H1 (cell line): Measurements from ENCODE around the gene WNT9A. TPM values are rescaled to one million over a fixed set of nuclear protein-coding genes. Genes with fewer than 3 reads are reported as not detected.

Experiments used
- CTCF ChIA-PET: fragments of 300-600 bp; sonication (Branson Sonifier 250); formaldehyde crosslinking; loops from one replicate; lab custom pipeline; 2021; ENCODE audit not compliant: partially characterized antibody; lab: Charles Lee
- POLR2A ChIA-PET: fragments of 300-600 bp; sonication (Branson Sonifier 250); formaldehyde crosslinking; loops from one replicate; lab custom pipeline; 2021; ENCODE audit warnings: inconsistent platforms; ENCODE audit not compliant: partially characterized antibody; lab: Charles Lee
- DNase-seq, 2 experiments: peaks; one replicate each; pipeline versions ENCODE4 v3.0.0 to v3.0.0-alpha.2; 2010 to 2022; ENCODE audit warnings: low spot score in 2 of 2, low read depth in 1 of 2, mixed read lengths in 1 of 2
- FAIRE-seq: peaks from 2 replicates; lab custom pipeline; 2011; peaks lifted over from hg19 to GRCh38; lab: Jason Lieb, UNC
- H2AFZ ChIP-seq: 2 replicates; pipeline ENCODE4 v1.8.1; 2012; ENCODE audit warnings: low read length, inconsistent platforms
- H2AK5ac ChIP-seq: 2 replicates; pipeline ENCODE4 v1.6.1; 2013; ENCODE audit warnings: low read depth, low read length
- H2BK120ac ChIP-seq: replicated peaks from 2 replicates; pipeline ENCODE3; 2013; ENCODE audit warnings: low read depth, low read length, inconsistent platforms
- H2BK12ac ChIP-seq: 2 replicates; pipeline ENCODE4 v1.6.1; 2013; ENCODE audit warnings: low read depth, low read length
- H2BK15ac ChIP-seq: 2 replicates; pipeline ENCODE4 v1.6.1; 2013; ENCODE audit warnings: low read length
- H2BK20ac ChIP-seq: 2 replicates; pipeline ENCODE4 v1.6.1; 2013; ENCODE audit warnings: low read length
- H2BK5ac ChIP-seq: 2 replicates; pipeline ENCODE4 v1.6.1; 2013; ENCODE audit warnings: low read depth, low read length
- H3K14ac ChIP-seq: 2 replicates; pipeline ENCODE4 v1.6.1; 2013; ENCODE audit warnings: inconsistent platforms; ENCODE audit not compliant: insufficient read length
- H3K18ac ChIP-seq: 2 replicates; pipeline ENCODE4 v1.6.1; 2013; ENCODE audit warnings: low read length; ENCODE audit errors: extremely low read depth
- H3K23ac ChIP-seq: 2 replicates; pipeline ENCODE4 v1.6.1; 2013; ENCODE audit warnings: inconsistent platforms; ENCODE audit not compliant: insufficient read length
- H3K23me2 ChIP-seq: 2 replicates; pipeline ENCODE4 v1.6.1; 2013; ENCODE audit warnings: low read depth, low read length
- H3K27ac ChIP-seq: 2 replicates; pipeline ENCODE4 v1.6.1; 2011; ENCODE audit warnings: low read depth, low read length, inconsistent platforms
- H3K27me3 ChIP-seq, 4 experiments: replicated peaks in 1 of 4; 1 replicate in 1 of 4; 2 replicates in 3 of 4; pipeline versions ENCODE4 v1.6.1 to v1.8.1; 2011 to 2013; ENCODE audit warnings: low read length in 3 of 4, mild to moderate bottlenecking in 3 of 4, inconsistent platforms in 2 of 4, mixed read lengths in 2 of 4, moderate library complexity in 1 of 4; ENCODE audit not compliant: control insufficient read depth in 3 of 4, insufficient read depth in 3 of 4; ENCODE audit errors: extremely low read depth in 1 of 4
- H3K36me3 ChIP-seq, 4 experiments: 2 replicates each; pipeline versions ENCODE4 v1.6.1 to v1.8.1; 2011 to 2013; ENCODE audit warnings: mild to moderate bottlenecking in 4 of 4, low read length in 3 of 4, moderate library complexity in 2 of 4, control low read depth in 1 of 4, inconsistent platforms in 1 of 4; ENCODE audit not compliant: insufficient read depth in 4 of 4, control insufficient read depth in 2 of 4
- H3K4ac ChIP-seq: replicated peaks from 2 replicates; pipeline ENCODE3; 2013; ENCODE audit warnings: low read length, low read depth, mixed read lengths, inconsistent platforms; ENCODE audit not compliant: insufficient read length
- H3K4me1 ChIP-seq, 4 experiments: replicated peaks in 1 of 4; 1 replicate in 1 of 4; 2 replicates in 3 of 4; pipeline versions ENCODE4 v1.6.1 to v1.8.1; 2011 to 2013; ENCODE audit warnings: low read length in 3 of 4, inconsistent platforms in 2 of 4, mixed read lengths in 1 of 4; ENCODE audit not compliant: insufficient read depth in 4 of 4, control insufficient read depth in 3 of 4
- H3K4me2 ChIP-seq, 2 experiments: 2 replicates each; pipeline versions ENCODE4 v1.6.1 to v1.8.1; 2011 to 2013; ENCODE audit warnings: low read depth in 2 of 2, low read length in 2 of 2, control low read depth in 1 of 2, inconsistent platforms in 1 of 2, mild to moderate bottlenecking in 1 of 2; ENCODE audit not compliant: insufficient read depth in 1 of 2
- H3K4me3 ChIP-seq, 4 experiments: fragments of 200-600, 300-600 bp in 1 of 4; sonication (generic), shearing (Covaris generic), sonication (Bioruptor Twin) in 1 of 4; 2 replicates each; pipeline versions ENCODE4 v1.5.1 to v1.8.1; 2011 to 2016; ENCODE audit warnings: low read length in 4 of 4, low read depth in 3 of 4, control low read depth in 2 of 4, inconsistent platforms in 2 of 4, mild to moderate bottlenecking in 2 of 4, mixed read lengths in 1 of 4, moderate library complexity in 1 of 4; ENCODE audit not compliant: insufficient read depth in 2 of 4; ENCODE audit errors: extremely low read depth in 1 of 4
- H3K56ac ChIP-seq: replicated peaks from 2 replicates; pipeline ENCODE3; 2013; ENCODE audit warnings: low read depth, mild to moderate bottlenecking, mixed read lengths, low read length, inconsistent platforms; ENCODE audit not compliant: insufficient read length
- H3K79me1 ChIP-seq: 2 replicates; pipeline ENCODE4 v1.6.1; 2013; ENCODE audit warnings: low read depth, low read length, control low read depth
- H3K79me2 ChIP-seq, 2 experiments: 2 replicates each; pipeline versions ENCODE4 v1.6.1 to v1.8.1; 2012 to 2013; ENCODE audit warnings: low read length in 2 of 2, mild to moderate bottlenecking in 2 of 2, inconsistent platforms in 1 of 2; ENCODE audit not compliant: insufficient read depth in 2 of 2, control insufficient read depth in 1 of 2
- H3K9ac ChIP-seq, 4 experiments: replicated peaks in 1 of 4; 1 replicate in 1 of 4; 2 replicates in 3 of 4; pipeline versions ENCODE4 v1.6.1 to v1.8.1; 2011 to 2013; ENCODE audit warnings: low read depth in 3 of 4, low read length in 3 of 4, control low read depth in 2 of 4, mild to moderate bottlenecking in 2 of 4, moderate library complexity in 2 of 4, inconsistent platforms in 1 of 4; ENCODE audit errors: extremely low read depth in 1 of 4
- H3K9me3 ChIP-seq, 2 experiments: 2 replicates each; pipeline versions ENCODE4 v1.6.1 to v1.8.1; 2012 to 2013; ENCODE audit warnings: mild to moderate bottlenecking in 2 of 2, moderate library complexity in 2 of 2, control low read depth in 1 of 2, inconsistent platforms in 1 of 2, low read depth in 1 of 2, low read length in 1 of 2, mixed read lengths in 1 of 2; ENCODE audit not compliant: insufficient read depth in 2 of 2
- H4K20me1 ChIP-seq, 2 experiments: replicated peaks in 1 of 2; 2 replicates each; pipeline versions ENCODE3 to v1.8.1; 2011 to 2013; ENCODE audit warnings: inconsistent platforms in 2 of 2, low read length in 2 of 2, mild to moderate bottlenecking in 1 of 2; ENCODE audit not compliant: insufficient read depth in 2 of 2, control insufficient read depth in 1 of 2
- H4K5ac ChIP-seq: 2 replicates; pipeline ENCODE4 v1.6.1; 2013; ENCODE audit warnings: low read length, low read depth, mixed read lengths, inconsistent platforms; ENCODE audit not compliant: insufficient read length
- H4K8ac ChIP-seq: 2 replicates; pipeline ENCODE4 v1.8.0; 2013; ENCODE audit warnings: mild to moderate bottlenecking, moderate library complexity, low read length, inconsistent platforms; ENCODE audit not compliant: insufficient read depth; ENCODE audit errors: extremely low read depth
- H4K91ac ChIP-seq: replicated peaks from 2 replicates; pipeline ENCODE3; 2013; ENCODE audit warnings: low read length, mixed read lengths, inconsistent platforms; ENCODE audit not compliant: insufficient read length
- KDM4A ChIP-seq: IDR thresholded peaks from one replicate; pipeline ENCODE4 v1.7.1; 2012; ENCODE audit warnings: low read depth, mild to moderate bottlenecking, moderate library complexity, low read length, inconsistent platforms; ENCODE audit not compliant: severe bottlenecking
- RAD21 ChIP-seq, 2 experiments: IDR thresholded peaks in 1 of 2; conservative IDR thresholded peaks in 1 of 2; 2 replicates each; pipeline ENCODE4 v1.6.1; 2011; ENCODE audit warnings: low read depth in 2 of 2, low read length in 2 of 2, improper control_type of control experiment in 1 of 2, inconsistent platforms in 1 of 2, mild to moderate bottlenecking in 1 of 2, moderate library complexity in 1 of 2
- WGBS, 2 experiments: shearing (Covaris generic) in 1 of 2; methylation state at CpG; one replicate each; pipeline versions ENCODE4 v1.1.6 to v1.1.7; 2013 to 2015; ENCODE audit warnings: low lambda C conversion rate in 2 of 2, mixed read lengths in 2 of 2, inconsistent platforms in 1 of 2, low coverage in 1 of 2, missing lambda C conversion rate in 1 of 2; ENCODE audit not compliant: insufficient replicate concordance in 2 of 2, insufficient coverage in 1 of 2, insufficient read length in 1 of 2; ENCODE audit errors: extremely low coverage in 1 of 2, missing lambda C conversion rate in 1 of 2; 5-methylcytosine and 5-hydroxymethylcytosine counted together
- polyA plus RNA-seq, 7 experiments: library from polyadenylated mRNA; depleted of rRNA in 3 of 7; stranded (reverse) in 5 of 7; unstranded in 2 of 7; fragments of >200 nt in 5 of 7; fragments of 200-250 nt in 2 of 7; gene quantifications; 1 replicate in 5 of 7; 2 replicates in 1 of 7; 4 replicates in 1 of 7; pipeline versions ENCODE4 v1.2.1 to v1.2.3, GENCODE V29; 2011 to 2013; ENCODE audit warnings: missing spikeins in 2 of 7, mixed read lengths in 2 of 7
- total RNA-seq: library from RNA; stranded (reverse); fragmentation: NEBNext Ultra II Directional; extraction: Animal tissue kit (Norgen Biotek cat#: 25700); gene quantifications from 2 replicates; pipeline ENCODE4 v1.2.1, GENCODE V29; 2021

The WNT9A gene
- total and polyA plus RNA-seq, 2 of the 8 experiments (the other 6 are each of a cell fraction or from before 2014, with no cell fraction given): 1.1 to 1.5 TPM

DNA sequence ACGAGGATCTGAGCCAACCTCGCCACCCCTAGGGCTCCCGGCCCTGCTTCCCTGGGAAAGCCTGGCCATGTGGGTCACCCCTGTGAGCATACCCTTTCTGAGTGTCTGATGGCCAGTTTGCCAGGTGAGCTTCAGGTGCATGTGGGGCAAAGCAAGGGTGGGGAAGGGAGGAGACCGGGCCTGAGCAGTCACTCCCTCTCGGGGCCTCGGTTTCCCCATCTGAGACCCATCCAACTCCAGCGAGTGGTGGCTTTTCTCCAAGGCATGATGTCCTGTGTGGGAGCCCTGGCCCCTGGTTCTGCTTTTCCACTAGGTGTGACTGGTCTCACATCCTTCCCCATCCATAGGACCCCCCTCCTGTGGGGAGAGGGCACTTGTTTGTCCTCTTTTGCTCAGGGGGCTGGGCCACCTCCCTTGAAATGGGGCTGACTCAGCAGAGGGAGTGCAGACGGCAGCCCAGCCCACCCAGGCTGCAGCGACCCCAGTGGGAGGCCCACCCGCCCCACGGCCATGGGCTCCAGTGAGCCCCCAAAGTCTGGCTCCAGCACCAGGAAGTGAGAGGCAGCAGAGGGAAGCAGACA is 1.7 kb upstream of the WNT9A start:
- CTCF ChIA-PET: interaction anchor here (0.6 to 5.7 kb wide), 12 partner anchors 10 to 468 kb away, joined by 3 to 44 read pairs (median 4); no protein-coding TSS in a partner anchor
- no peak overlapping the region; a peak in 1 of 4 replicates for H3K4me2 ChIP-seq
- POLR2A ChIA-PET: interaction anchor here (0.6 kb wide), 1 partner anchor 10 kb away, joined by 3 read pairs; no protein-coding TSS in a partner anchor
- TF ChIP-seq RAD21 (IDR thresholded peaks at IDR 0.05 in 1 of 2, conservative IDR thresholded peaks at IDR 0.05 in 1 of 2; ENCODE audit: low read depth in 2 of 2, low read length in 2 of 2) (no peak), KDM4A (no peak)

More for the DNA sequence above, 1.7 kb upstream of the WNT9A start:
- DNase-seq: no peak
- no peak overlapping the region for H3K56ac ChIP-seq
- H2BK15ac ChIP-seq: no peak overlapping the region
- H4K5ac ChIP-seq: no peak overlapping the region
- H3K18ac ChIP-seq: no peak overlapping the region
- no peak overlapping the region for H2BK120ac ChIP-seq
- H2BK20ac ChIP-seq: no peak overlapping the region
- H4K91ac ChIP-seq: no peak overlapping the region
- H3K27me3 ChIP-seq: peaks cover 9 to 22% (median 18%) of the 10 kb centered on the region in 4 experiments
- H3K4me1 ChIP-seq: peaks cover 0 to 22% (median 10%) of the 10 kb centered on the region in 4 experiments; a peak in 5 of 7 replicates
- H2BK5ac ChIP-seq: no peak overlapping the region
- H3K4me3 ChIP-seq: no peak overlapping the region
- no peak overlapping the region for H2BK12ac ChIP-seq
- H3K4ac ChIP-seq: no peak overlapping the region
- no peaks in the 10 kb centered on the region for H3K79me2 ChIP-seq
- no peaks in the 10 kb centered on the region for H3K36me3 ChIP-seq
- no peak for FAIRE-seq
- H3K23me2 ChIP-seq: peaks cover 12% of the 10 kb centered on the region
- H3K79me1 ChIP-seq: no peaks in the 10 kb centered on the region
- H3K27ac ChIP-seq: no peak overlapping the region
- WGBS, 2 experiments: 94% methylated on average over 7 of the region's 11 CpGs; no CpG with 5 or more reads in 1 of the 2 experiments
- peaks cover 0 to 6% of the 10 kb centered on the region in 2 experiments for H4K20me1 ChIP-seq
- H4K8ac ChIP-seq: no peak overlapping the region
- H2AFZ ChIP-seq: no peak overlapping the region
- H3K14ac ChIP-seq: no peak overlapping the region
- no peaks in the 10 kb centered on the region for H3K9me3 ChIP-seq
- no peak overlapping the region for H2AK5ac ChIP-seq
- no peak overlapping the region for H3K23ac ChIP-seq
- H3K9ac ChIP-seq: no peak overlapping the region
